ENCODE results near the gene HEATR5A. TPM values are rescaled to one million over a fixed set of nuclear protein-coding genes. Genes with fewer than 3 reads are reported as not detected.
"Not testable (repeated sequence)": the region's sequence is repeated elsewhere in the genome, so short reads cannot be mapped to it uniquely, and the experiment has no call there.

Gene HEATR5A
- total RNA-seq, 2 donors from 2014 or later, result 10.0 to 16.3 TPM

DNA sequence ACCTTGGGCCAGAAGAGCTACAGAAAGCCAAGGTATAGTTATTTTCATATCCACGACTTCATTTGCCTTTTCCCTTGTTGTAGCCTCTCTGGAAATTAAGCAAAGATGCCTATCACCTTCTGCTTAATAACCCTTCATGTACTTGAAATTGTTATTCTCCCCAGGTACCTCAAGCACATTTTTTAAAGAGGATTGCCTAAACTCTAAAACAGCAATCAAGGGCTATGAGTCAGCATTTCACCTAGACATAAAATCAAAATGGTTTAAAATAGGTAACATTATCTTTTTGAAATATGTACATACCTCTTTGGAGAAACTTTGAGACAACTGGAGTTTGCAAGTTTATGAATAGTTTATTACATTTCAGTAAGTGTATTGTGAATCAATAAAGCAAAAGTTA is 25.4 kb upstream of the HEATR5A start:
- Histone ChIP-seq H3K27ac (no peak overlapping the region), H3K4me3 (no peak overlapping the region), H3K27me3 (replicated peaks; ENCODE audit: insufficient read depth) (no peaks in the 10 kb centered on the region), H3K9me3 (no peaks in the 10 kb centered on the region), H3K4me1 (replicated peaks) (no peaks in the 10 kb centered on the region), H3K36me3 (no peaks in the 10 kb centered on the region)
- no peak for DNase-seq (ENCODE audit: low spot score)
- 85% methylated on average over 1 of the region's 1 CpG for WGBS
- TF ChIP-seq POLR2AphosphoS5 (IDR thresholded peaks at IDR 0.05) (no peak), POLR2A (IDR thresholded peaks at IDR 0.05) (no peak)
- TF ChIP-seq, protein P1, sequence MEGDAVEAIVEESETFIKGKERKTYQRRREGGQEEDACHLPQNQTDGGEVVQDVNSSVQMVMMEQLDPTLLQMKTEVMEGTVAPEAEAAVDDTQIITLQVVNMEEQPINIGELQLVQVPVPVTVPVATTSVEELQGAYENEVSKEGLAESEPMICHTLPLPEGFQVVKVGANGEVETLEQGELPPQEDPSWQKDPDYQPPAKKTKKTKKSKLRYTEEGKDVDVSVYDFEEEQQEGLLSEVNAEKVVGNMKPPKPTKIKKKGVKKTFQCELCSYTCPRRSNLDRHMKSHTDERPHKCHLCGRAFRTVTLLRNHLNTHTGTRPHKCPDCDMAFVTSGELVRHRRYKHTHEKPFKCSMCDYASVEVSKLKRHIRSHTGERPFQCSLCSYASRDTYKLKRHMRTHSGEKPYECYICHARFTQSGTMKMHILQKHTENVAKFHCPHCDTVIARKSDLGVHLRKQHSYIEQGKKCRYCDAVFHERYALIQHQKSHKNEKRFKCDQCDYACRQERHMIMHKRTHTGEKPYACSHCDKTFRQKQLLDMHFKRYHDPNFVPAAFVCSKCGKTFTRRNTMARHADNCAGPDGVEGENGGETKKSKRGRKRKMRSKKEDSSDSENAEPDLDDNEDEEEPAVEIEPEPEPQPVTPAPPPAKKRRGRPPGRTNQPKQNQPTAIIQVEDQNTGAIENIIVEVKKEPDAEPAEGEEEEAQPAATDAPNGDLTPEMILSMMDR (IDR thresholded peaks at IDR 0.05), result no peak
- intact Hi-C loops (cut with DNase I), result no loop called here

DNA sequence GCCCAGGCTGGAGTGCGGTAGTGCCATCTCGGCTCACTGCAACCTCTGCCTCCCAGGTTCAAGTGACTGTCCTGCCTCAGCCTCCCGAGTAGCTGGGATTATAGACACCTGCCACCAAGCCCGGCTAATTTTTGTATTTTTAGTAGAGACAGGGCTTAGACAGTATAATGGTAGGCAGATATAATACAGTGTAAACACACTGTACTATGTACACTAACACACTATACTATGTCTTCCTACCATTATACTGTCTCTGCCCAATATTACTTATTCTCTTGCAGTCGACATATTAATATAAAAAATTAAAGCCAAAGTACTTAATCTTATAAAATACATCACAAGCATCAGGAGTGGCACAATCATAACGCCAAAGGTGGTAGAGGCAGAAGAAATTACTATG is 21.9 kb upstream of the HEATR5A start:
- Histone ChIP-seq H3K36me3 (no peaks in the 10 kb centered on the region), H3K4me1 (replicated peaks) (no peaks in the 10 kb centered on the region), H3K4me3 (no peak overlapping the region), H3K27ac (no peak overlapping the region), H3K9me3 (no peaks in the 10 kb centered on the region), H3K27me3 (replicated peaks; ENCODE audit: insufficient read depth) (no peaks in the 10 kb centered on the region)
- WGBS, result 80% methylated on average over 6 of the region's 6 CpGs
- TF ChIP-seq, protein P1 (IDR thresholded peaks at IDR 0.05), result no peak
- no peak for TF ChIP-seq POLR2AphosphoS5 (IDR thresholded peaks at IDR 0.05)
- no peak for TF ChIP-seq POLR2A (IDR thresholded peaks at IDR 0.05)
- intact Hi-C loops (cut with DNase I), result no loop called here
- no peak for DNase-seq (ENCODE audit: low spot score)

DNA sequence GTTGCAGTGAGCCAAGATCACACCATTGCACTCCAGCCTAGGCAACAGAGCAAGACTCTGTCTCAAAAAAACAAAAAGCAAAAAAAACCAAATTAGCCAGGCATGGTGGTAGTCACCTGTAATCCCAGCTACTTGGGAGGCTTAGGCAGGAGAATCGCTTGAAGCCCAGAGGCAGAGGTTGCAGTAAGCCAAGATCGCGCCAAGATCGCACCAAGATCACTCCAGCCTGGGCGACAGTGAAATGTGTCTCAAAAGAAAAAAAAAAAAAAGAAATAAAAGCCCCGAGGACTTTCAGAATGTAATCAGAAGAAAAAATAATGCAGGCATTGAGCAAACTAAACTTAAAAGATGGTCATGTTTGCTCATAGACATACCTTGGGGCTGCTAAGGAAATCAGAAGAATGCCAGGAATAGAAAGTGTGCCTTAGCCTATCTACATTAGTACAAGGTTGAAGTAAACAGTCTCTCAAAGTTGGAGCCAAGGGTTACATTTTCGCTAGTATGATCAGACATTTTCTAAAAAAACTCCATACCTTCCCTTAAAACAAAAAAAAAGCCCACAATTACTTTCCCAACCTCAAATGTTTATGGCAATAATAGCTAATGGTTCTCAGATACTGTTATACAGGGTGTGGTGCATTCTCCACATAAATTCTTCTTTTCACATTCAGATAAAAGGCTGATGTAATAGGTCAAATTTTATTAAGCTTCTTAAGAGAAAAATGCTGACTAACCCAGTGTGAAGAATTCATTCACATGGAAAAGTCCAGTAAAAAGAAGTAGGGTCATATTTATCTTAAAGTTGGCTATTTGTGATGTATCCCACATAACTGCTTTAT is 21.1 kb upstream of the HEATR5A start:
- Histone ChIP-seq H3K9me3 (no peaks in the 10 kb centered on the region), H3K4me1 (replicated peaks) (no peaks in the 10 kb centered on the region), H3K27ac (no peak overlapping the region), H3K27me3 (replicated peaks; ENCODE audit: insufficient read depth) (no peaks in the 10 kb centered on the region), H3K36me3 (no peaks in the 10 kb centered on the region), H3K4me3 (no peak overlapping the region)
- TF ChIP-seq POLR2AphosphoS5 (IDR thresholded peaks at IDR 0.05) (no peak), POLR2A (IDR thresholded peaks at IDR 0.05) (no peak)
- TF ChIP-seq, protein P1 (IDR thresholded peaks at IDR 0.05), result no peak
- intact Hi-C loops (cut with DNase I), result no loop called here
- DNase-seq (ENCODE audit: low spot score), result no peak
- 62% methylated on average over 7 of the region's 7 CpGs for WGBS

DNA sequence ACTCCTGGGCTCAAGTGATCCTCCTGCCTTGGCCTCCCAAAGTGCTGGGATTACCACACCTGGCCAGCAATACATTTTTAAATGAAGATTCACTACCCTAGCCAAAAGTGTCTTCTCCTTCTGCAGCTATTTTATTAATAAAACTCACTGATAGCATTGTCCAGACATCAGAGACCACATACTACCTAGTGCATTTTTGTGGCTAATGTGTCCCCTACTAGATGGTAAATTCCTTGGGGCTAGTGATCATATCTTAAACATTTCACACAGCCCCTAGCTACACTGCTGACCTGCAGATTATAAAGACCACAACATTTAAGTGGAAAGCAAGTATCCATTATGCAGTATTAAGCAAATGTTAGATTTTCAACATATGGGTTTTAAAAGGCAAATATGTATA is 19.9 kb upstream of the HEATR5A start:
- H3K27me3 ChIP-seq (replicated peaks; ENCODE audit: insufficient read depth), result no peaks in the 10 kb centered on the region
- H3K4me3 ChIP-seq, result no peak overlapping the region
- H3K27ac ChIP-seq, result no peak overlapping the region
- H3K36me3 ChIP-seq, result no peaks in the 10 kb centered on the region
- no peak for DNase-seq (ENCODE audit: low spot score)
- intact Hi-C loops (cut with DNase I), result no loop called here
- no peaks in the 10 kb centered on the region for H3K4me1 ChIP-seq (replicated peaks)
- no peaks in the 10 kb centered on the region for H3K9me3 ChIP-seq
- TF ChIP-seq POLR2AphosphoS5 (IDR thresholded peaks at IDR 0.05), result no peak
- no peak for TF ChIP-seq POLR2A (IDR thresholded peaks at IDR 0.05)
- TF ChIP-seq, protein P1 (IDR thresholded peaks at IDR 0.05), result no peak

DNA sequence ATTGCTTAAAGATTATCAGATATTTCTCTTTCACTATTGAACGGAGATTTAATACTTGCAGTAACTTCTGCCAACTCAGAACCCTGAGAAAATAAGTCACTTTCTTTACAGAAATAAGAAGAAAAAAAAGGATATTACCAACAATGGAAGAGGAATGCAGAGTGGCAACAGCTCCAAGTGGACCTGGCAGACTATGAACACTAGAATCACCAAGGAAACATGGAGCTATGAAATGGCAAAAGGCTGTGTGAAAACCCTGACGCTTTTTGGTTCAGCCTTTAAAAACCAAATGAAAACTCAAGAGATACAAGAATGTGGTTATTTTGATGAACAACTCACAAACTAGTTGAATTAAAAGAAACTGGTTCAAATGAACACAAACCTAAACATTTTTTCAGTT is 19.2 kb upstream of the HEATR5A start:
- H3K27me3 ChIP-seq (replicated peaks; ENCODE audit: insufficient read depth), result no peaks in the 10 kb centered on the region
- no peaks in the 10 kb centered on the region for H3K36me3 ChIP-seq
- no peaks in the 10 kb centered on the region for H3K9me3 ChIP-seq
- no peak overlapping the region for H3K4me3 ChIP-seq
- DNase-seq (ENCODE audit: low spot score), result no peak
- no peak for TF ChIP-seq POLR2A (IDR thresholded peaks at IDR 0.05)
- TF ChIP-seq, protein P1 (IDR thresholded peaks at IDR 0.05), result no peak
- no peak for TF ChIP-seq POLR2AphosphoS5 (IDR thresholded peaks at IDR 0.05)
- 53% methylated on average over 2 of the region's 2 CpGs for WGBS
- H3K27ac ChIP-seq, result no peak overlapping the region
- H3K4me1 ChIP-seq (replicated peaks), result no peaks in the 10 kb centered on the region
- intact Hi-C loops (cut with DNase I), result no loop called here

DNA sequence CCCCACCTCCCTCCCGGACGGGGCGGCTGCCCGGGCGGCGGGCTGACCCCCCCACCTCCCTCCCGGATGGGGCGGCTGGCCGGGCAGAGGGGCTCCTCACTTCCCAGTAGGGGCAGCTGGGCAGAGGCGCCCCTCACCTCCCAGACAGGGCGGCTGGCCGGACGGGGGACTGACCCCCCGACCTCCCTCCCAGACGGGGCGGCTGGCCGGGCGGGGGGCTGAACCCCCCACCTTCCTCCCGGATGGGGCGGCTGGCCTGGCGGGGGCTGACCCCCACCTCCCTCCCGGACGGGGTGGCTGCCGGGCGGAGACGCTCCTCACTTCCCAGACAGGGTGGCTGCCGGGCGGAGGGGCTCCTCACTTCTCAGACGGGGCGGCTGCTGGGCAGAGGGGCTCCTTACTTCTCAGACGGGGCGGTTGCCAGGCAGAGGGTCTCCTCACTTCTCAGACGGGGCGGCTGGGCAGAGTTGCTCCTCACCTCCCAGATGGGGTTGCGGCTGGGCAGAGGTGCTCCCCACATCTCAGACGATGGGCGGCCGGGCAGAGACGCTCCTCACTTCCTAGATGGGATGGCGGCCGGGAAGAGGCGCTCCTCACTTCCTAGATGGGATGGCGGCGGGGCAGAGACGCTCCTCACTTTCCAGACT is 16.8 kb upstream of the HEATR5A start:
- H3K27ac ChIP-seq; H3K9me3 ChIP-seq; H3K4me1 ChIP-seq (replicated peaks); intact Hi-C loops (cut with DNase I); H3K27me3 ChIP-seq (replicated peaks; ENCODE audit: insufficient read depth); H3K36me3 ChIP-seq; DNase-seq (ENCODE audit: low spot score); H3K4me3 ChIP-seq: not testable (repeated sequence)
- WGBS, result 93% methylated on average over 17 of the region's 45 CpGs

Data from prostate gland (tissue), 2 donors.